NCI-H1694 (cell line): ENCODE results near the gene NTMT1.
"Not testable (repeated sequence)": the region's sequence is repeated elsewhere in the genome, so short reads cannot be mapped to it uniquely, and the experiment has no call there.

ENCODE experiments used
- DNase-seq: peaks from one replicate; lab custom pipeline; 2025; lab: John Stamatoyannopoulos, UW

NTMT1 gene

DNA sequence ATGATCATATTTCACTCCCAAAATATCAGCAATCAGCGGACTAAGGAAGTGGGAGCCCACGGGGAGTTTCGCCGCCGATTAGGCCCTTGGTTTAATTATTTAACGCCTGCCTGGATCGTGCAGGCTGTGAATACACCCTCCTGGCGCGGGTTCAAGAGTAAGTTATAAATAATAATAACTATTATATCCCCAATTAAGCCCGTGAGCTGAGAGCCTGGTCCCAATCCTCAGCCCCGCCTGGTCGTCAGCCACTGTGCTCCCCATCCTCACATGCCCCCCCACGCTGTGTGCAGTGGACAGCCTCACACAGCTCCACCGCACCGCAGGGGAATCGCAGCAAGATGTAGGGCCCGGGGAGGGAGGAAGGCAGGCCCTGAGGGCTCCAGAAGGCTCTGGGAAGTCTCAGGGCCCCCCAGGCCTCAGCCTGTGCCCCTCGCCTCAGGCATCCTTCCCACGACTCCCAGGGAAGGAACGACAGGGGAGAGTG, 28.6 kb downstream of the NTMT1 start:
- no peak for DNase-seq

DNA sequence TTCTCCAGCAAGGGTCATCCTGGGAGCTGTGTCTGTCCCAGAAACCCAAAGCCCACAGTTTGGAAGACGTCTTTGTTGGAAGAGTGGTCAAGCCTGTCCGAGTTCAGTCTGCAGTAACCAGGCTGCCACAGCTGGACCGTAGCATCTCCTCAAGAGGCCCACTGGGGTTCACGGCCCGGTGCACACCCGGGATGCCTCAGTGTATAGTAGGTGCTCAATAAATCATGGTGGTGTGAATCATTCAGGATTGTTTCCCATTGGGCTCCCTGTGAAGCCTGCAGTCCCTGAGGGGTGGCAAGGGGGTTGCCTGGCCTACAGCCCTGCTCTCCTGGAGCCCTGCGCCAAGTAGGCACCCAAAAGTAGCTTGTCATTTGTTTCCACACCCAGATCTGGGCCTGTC, 29.2 kb downstream of the NTMT1 start:
- no peak for DNase-seq

DNA sequence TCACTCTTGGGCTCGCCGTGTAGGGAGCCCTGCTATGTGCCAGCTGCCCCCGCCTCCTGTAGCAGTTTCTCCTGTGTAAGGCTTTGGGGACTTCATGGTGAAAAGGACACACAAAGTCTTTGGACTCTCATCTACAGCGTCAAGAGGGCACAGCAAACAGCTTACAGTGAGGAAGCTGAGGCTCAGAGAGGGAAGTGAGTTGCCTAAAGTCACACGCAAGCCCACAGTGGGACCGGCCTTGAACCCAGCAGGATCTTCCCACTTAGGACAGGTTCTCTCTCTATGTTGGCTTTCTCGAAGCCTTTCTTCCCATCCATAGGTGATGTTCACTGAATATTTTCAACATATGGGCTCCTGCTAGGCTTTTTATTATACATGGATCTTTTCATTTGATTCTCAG, 29.7 kb downstream of the NTMT1 start:
- DNase-seq, result no peak

DNA sequence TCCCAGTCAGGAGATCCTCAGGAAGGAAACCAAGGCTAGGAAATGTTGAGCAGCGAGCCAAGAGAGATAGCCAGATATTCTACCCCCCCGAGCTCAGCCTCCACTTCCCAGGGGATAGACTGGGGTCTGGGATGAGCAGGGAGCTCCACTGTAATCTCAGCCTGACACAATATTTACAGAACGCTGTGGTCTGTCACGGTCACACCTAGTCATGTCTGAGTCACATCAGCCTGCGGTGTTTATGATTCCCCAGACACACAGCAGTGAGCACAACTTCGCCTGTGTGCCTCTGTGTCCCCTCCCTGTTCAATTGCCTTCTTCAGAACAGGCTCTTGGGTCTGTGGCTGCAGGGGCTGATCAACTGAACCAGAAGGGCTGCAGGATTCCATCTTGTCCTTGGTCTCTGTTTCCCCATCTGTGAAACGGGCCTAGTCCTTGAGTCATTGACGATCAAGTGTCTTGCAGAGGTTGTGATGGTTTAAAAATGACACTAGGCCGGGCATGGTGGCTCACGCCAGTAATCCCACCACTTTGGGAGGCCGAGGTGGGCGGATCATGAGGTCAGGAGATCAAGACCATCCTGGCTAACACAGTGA, 30.9 kb downstream of the NTMT1 start:
- DNase-seq, result no peak

DNA sequence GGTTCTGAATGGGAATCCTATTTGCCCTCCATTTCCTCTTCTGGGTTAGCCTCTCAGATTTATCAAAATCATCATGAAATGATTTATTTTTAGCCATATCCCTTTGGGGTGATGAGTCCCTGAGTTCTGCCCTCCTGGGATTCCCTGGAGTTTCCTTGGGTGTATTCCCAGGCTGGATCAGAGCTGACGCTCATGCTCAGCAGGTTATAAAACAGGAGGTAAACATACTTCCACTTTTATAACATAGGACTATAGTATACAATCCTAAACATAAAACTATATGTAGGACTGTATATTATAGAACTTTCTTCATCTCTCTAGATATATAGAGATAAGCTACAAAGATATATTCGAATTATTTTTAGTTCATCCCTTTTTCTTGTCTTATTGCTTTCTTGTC, 35.1 kb downstream of the NTMT1 start:
- no peak for DNase-seq

DNA sequence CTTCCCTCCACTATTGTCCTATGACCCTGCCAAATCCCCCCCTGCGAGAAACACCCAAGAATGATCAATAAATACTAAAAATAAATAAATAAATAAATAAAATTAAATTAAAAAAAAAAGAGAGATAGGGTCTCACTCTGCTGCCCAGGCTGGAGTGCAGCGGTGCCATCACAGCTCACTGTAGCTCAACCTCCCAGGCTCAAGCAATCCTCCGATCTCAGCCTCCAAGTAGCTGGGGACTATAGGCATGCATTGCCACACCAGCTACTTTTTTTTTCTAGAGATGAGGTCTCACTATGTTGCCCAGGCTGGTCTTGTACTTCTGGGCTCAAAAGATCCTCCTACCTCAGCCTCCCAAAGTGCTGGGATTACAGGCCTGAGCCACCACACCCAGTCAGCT, 36.3 kb downstream of the NTMT1 start:
- not testable (repeated sequence) for DNase-seq

DNA sequence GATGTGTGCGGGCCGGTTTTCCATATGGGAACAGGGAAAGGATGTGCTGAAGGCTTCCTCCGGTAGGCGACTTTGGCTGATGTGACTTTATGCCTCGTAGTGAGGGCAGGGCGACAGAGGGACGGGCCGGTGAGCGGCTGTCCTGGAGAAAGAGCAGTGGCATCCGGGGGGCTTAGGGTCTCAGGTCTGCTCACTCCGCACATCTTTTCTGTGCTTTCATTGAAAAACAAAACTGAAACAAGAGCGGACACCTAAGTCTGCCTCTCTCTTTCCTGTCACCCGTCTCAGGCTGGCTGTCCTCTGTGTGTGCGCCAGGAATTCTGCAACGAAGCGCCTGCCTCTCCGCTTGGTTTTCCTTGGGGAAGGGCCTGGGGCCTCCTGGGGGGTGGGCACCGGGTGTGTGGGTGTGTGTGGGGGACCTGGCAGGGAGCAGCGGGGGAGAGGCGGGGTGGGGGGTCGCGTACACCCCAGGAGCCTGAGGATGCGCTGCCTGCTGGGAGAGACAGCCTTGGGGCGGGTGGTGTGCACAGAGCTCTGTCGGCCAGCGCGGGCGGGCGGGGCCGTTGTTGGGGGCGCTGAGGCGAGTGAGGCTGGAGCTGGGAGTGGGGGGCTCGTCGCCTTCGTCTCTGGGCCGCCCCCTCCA, 38.9 kb downstream of the NTMT1 start:
- no peak for DNase-seq

DNA sequence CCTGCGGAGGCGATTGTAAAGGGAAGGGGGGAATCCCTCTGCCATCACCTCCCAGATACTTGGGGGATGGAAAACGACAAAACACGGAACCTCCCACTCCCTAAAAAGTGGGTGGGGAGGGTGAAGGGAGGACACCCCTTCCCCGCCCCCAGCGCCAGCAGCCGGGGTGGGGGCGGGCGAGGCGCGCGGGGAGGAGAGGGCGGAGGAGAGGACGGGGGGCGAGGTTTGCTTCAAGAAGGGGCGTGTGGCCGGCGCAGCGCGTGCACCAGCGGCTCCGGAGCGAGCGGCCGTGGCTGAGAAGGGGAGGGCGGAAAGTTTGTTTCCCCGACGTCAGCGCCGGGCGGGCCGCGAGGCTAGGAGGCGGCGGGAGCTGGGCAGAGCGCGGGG, 39.4 kb downstream of the NTMT1 start, which contains the start of gene PRRX2:
PRRX2 (plus strand) TSS at position 259 of the 387 bp plus-strand sequence. CDS start 221 bp downstream, outside the sequence.
- no peak for DNase-seq

DNA sequence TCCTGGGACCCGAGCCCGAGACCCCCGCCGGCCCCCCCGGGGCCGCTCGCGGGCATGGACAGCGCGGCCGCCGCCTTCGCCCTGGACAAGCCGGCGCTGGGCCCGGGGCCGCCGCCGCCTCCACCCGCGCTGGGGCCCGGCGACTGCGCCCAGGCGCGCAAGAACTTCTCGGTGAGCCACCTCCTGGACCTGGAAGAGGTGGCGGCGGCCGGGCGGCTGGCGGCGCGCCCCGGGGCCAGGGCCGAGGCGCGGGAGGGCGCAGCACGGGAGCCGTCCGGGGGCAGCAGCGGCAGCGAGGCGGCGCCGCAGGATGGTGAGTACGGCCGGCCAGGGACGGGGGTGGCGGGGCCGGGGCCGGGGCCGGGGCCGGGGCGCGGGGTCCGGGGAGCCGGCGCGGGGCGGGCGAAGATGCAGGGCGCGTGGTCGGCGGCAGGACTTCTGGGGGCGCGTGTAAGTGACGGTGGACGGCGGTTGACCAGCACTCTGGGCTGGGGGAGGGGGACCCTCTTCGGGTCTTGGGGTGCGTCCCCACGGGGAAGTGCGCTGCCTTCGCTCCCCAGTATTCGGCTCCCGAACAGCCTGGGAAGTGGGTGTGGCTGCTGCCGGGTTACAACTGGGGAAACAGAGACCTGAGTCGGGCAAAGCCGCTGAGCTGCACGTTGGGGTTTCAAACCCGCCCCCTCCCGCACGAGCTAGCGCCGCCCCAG, 40.0 kb downstream of the NTMT1 start:
- DNase-seq, result no peak

DNA sequence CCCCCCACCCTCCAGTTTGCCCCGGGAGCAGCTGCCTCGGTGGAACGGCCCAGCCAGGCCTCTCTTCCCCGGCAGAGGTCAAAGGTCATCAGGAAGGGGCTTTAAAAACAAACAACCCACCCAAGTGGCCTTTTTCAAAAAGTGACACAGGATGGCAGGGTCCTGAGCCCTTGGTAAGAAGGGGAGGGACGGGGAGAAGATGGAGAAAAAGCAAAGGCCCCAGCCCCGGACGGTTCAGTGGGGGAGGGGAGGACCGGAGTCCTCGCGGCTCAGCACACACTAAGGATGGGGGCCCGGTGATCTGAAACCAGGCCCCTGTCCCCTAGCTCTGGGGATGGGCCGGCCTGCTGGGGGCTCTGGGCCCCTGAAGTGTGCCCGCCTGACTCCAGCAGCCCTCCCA, 40.6 kb downstream of the NTMT1 start:
- no peak for DNase-seq

DNA sequence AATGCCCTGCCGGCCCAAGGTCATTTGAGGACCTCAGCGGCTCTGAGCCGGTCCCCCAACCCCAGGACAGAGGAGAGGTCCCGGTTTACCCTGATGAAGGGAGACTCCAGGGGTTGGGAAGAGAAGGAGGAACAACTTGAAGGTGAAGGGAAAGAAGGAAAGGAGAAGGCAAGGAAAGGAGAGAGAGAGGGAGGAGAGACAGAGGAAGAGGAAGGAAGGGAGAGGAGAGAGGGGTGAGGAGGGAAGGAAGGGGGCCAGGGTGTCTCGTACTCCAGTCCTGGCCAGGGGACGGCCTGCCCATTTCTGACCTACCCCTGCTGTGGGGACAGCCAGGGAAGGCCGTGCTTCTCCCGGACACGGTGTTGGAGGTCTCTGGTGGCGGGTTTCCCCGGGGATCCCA, 41.4 kb downstream of the NTMT1 start:
- DNase-seq, result no peak

DNA sequence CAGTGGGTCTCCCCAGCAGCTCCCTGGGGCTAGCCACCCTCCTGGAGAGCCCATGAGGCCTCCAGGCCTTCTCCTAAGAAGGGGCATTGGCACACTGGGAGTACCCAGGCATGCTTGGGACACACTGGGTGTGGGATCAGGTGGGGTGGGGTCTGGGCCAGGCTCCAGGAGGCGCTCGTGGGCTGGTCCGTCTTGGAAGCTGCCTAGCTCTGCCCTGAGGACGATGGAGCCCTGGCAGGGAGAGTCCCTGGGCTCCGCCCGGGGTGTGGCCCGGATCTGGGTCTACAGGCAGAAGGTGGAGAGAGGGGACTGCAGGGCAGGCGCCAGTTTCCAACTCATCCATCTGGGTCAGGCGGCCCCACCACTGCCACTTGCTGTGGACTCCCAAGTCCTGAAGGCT, 41.9 kb downstream of the NTMT1 start:
- no peak for DNase-seq

DNA sequence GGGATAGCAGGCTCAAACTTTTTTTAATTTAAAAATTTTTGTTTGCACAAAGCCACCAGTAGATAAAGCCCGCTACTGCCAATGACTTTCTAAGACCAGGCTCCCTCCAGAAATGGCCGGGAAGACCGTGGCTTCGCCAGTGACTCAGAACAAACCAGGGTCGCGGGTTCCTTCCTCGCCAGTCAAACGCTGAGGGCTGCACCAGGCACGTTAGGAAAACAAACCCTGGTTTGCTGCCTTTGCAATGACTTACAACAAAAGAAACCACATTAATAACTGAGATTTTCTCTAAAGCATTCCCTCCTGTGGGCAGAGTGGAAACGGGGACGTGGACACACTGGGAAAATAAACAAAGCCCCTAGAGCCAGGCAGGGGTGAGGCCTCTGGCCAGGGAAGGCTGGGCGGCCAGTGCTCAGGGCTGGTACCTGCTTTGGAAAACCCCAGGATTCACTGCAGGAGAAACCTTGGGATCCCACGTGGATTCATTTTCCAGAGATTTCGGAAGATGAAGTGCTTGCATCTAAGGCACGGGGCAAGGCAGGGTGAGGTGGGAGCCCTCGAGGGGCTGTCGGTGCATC, 43.3 kb downstream of the NTMT1 start:
- no peak for DNase-seq

DNA sequence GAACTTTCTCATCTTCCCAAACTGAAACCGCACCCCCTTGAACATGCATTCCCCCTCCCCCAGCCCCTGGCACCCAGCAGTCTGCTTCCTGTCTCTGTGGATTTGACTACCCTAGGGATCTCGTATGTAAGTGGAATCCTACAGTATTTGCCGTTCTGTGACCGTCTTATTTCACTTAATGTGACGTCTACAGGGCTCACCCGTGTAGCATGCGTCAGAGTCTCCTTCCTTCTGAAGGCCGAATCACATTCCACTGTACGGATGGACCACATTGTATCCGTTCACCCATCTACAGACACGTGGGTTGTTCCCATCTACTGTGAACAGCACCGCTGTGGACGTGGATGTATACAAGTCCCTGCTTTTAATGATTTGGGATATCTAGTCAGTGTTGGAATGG, 44.0 kb downstream of the NTMT1 start:
- DNase-seq, result no peak

DNA sequence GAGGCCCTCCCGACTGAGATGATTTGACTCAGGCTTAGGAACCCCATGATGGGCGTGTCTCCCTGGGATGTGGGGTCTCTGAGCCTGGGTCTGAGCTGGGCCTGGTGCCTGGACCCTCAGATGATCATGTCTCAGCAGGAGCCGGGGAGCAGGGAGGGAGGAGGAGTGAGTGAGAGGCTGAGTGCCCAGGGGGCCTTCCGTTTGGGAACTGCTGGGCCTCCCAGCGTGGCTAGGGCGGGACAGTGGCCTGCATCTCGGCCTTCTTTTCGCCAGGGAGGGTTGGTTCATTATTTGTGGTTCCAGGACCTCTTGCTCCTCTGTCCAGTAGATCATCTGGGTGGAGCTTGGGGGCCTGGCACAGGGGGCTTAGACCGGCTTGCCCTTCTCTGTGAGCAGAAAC, 45.1 kb downstream of the NTMT1 start:
- DNase-seq, result no peak

DNA sequence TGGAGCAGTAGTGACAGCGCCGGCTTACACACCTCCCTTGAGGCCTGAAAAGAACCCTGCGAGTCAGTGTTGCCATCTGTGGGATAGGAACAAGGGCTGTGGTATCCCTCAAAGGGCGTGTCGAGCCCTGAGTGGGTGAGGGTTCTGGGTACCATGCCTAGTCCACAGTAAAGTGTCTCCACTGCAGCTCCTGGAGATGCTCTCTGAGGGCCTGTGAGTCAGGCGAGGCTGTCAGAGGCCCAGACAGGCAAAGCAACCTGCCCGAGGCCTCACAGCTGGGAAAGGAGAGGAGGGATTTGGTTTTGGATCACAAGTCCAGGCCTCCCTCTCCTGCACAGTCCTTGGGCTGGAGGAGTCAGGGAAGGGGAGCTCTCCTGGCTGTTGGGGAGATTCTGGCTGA, 45.6 kb downstream of the NTMT1 start:
- no peak for DNase-seq

DNA sequence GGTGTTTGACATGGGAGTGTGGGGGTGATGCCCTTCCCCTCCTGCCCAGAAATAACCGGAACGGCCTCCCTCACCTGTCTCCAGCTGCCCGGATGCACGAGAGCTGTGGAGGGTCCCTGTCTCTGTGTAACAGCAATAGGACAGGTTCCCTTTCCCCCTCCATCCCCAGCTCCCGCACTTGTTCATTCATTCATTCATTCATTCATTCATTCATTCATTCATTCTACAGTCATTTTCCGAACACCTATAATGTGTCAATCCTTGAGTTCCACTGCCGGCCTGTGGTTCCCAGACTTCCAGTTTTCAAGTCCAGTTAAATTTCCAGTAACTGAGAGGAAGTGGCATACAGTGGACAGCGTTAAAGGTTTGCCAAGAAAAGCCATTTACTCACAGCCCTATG, 46.7 kb downstream of the NTMT1 start:
- no peak for DNase-seq

DNA sequence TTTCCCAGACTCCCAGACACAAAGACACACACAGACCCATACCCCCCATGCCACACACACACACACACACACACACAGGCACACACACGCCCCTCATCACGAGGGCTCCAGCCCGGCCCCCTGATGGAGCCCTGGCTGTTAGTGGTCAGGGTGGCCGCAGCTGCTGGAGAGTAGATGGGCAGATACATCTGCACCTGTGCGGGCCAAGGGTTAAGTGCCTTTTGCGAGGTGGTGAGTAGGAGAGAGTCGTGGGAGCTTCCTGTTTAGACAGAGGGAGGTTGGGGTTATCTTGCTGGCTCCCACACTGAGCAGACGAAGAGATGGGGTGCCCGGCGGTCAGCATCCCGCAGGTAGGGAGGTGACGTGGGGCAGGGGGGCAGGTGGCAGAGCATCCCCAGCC, 47.6 kb downstream of the NTMT1 start:
- DNase-seq, result no peak

DNA sequence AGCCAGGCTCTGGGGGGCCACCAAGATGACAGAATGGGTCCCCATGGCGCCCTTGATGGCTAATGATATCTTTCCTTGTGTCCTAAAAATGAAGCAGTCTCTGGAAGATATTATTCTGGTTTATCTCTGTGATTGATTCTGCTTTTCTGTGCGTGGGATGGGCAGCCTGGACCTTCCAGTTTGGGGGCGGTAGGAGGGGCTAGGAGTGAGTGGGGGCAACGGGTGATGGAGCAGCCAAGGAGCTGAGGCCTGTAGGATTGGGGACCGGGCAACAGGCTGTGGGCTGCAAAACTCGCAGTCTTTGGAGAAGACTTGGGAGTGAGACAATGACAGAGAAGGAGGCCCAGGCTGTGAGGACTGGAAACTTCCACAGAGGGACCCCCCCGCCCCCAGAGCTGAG, 48.3 kb downstream of the NTMT1 start:
- DNase-seq, result no peak

DNA sequence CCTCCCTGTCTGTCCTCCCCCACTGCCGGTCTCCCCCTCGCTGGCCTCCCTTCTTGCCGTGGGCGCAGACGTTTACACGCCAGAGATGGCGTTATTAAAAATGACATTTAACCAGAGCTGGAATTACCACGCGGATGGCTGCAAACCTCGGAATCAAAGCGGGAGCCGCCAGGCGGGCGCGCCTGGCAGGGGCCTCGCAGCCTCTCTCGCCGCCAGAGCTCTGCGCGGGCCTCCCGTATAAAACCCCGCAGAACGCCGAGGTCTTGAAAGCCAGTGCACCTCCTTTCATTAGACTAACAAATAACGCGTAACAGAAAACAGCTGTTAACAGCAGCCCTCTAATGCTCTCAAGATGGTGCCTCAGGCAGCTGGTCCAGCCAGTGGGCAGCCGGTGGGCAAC, 49.7 kb downstream of the NTMT1 start:
- no peak for DNase-seq

DNA sequence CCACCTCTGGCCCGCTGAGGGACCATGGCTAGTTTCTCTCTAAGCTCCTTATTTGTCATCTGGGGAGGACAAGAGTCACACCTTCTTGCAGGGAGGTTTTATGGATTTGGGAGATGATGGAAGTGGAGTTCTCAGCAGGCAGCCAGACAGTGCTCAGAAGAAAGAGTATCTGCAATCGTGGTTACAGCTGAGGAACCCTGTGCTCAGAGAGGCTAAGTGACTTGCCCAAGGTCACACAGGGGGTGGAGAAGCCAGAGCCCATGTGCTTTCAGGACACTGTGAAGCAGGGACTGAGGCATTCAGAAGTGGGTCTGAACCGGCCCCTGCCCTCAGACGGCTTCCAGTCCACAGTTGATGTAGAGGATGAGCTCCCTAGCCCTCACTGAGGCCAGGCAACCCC, 50.3 kb downstream of the NTMT1 start:
- no peak for DNase-seq

DNA sequence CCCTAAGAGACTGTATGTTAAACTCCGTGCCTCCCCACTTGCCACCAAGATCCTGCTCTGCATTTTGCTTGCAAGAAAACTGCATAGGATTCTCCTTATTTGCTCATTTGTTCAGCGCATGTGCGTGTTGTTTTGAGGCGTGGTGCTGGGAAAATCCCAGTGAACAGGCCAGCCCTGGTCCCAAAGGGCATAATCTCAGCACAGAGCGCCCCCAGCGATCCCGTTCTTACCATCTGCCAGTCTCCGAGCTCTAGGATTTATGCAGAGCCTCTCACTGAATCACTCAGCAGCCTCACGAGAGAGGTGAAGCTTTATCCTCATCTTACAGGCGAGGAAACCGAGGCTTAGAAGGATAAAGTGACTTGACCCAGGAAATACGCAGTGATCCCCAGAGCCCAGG, 51.0 kb downstream of the NTMT1 start:
- DNase-seq, result peak; percentile 72

DNA sequence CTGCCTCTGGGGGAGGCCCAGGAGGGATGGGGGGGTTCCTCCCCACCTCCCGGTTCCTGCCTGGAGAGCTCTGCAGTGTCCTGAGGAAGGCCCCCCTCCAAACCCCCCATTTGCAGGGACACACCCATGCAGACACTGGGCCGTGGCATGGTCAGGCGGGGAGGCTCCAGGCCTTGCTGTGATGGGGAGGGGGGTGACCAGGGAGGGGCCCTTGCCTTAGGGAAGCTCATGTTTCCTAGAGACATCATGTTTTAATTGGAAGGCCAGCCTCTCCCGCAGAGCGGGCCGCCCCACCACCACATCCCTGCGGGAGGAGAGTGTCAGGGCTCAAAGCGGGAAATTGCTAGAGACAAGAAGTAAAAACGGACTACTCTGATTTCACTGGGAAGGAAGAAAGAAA, 51.5 kb downstream of the NTMT1 start:
- no peak for DNase-seq
